ENCODE measurements around the gene RPS6KB2.
"Not testable (repeated sequence)": the region's sequence is repeated elsewhere in the genome, so short reads cannot be mapped to it uniquely, and the experiment has no call there.

Gene RPS6KB2

DNA sequence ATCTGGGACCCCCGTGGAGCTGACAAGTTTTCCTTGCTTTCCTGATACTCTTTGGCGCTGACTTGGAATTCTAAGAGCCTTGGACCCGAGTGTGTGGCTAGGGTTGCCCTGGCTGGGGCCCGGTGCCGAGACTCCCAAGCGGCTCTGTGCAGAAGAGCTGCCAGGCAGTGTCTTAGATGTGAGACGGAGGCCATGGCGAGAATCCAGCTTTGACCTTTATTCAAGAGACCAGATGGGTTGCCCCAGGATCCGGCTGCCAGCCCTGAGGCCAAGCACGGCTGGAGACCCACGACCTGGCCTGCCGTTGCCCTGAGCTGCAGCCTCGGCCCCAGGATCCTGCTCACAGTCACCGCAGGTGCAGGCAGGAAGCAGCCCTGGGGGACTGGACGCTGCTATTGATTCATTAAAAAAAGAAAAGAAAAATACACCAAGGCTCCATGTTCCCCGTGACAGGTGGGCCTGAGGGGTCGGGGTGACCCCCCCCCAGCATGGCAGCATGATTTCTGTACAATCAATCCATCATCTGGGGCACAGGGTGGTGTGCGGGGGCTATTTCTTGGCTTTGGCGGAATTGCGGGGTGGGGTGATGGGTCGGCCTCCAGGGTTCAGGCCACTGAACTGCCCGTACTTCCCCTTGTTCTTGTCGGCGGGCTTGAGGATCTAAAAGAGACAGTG is 30.2 kb upstream of the RPS6KB2 start:
- DNase-seq: no peak

DNA sequence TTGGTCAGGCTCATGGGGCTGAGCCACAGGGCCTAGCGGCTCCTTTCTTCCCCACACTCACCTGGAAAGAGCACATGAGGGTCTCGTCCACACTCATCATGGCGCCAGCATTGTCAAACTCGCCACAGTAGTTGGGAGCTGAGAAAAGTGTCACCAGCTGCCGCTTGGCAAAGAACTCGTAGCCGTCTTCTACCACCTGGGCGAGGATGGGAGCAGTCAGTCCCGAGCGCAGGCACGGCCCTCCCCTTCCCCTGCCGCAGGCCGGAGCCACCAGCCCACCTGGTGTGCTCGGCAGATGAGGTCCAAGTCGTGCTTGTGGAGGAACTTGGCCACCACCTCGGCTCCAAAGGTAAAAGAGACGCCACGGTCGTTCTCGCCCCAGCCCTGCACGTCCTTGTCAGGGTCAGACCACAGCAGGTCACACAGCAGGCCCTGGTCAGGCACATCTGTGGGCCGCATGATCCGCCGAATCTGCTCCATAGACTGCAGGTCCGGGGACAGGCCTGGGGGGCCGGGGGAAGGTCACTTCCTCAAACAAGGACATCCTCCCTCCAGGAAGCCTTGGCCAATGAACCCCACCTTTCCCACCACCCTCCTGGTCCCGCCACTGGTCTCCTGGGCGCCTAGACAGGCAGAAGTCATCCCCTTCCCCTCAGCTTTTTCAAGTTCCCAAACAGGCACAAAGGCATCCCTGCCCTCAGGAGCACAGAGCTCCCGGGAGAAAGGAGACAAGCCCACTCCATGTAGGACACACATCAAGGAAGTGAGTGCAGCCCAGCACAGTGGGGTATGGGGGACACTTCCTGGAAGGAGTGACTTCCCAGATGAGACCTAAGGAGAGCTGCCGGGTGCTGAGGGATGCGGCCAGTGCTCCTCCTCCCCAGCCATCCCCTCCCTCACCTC is 29.4 kb upstream of the RPS6KB2 start:
- DNase-seq: no peak

DNA sequence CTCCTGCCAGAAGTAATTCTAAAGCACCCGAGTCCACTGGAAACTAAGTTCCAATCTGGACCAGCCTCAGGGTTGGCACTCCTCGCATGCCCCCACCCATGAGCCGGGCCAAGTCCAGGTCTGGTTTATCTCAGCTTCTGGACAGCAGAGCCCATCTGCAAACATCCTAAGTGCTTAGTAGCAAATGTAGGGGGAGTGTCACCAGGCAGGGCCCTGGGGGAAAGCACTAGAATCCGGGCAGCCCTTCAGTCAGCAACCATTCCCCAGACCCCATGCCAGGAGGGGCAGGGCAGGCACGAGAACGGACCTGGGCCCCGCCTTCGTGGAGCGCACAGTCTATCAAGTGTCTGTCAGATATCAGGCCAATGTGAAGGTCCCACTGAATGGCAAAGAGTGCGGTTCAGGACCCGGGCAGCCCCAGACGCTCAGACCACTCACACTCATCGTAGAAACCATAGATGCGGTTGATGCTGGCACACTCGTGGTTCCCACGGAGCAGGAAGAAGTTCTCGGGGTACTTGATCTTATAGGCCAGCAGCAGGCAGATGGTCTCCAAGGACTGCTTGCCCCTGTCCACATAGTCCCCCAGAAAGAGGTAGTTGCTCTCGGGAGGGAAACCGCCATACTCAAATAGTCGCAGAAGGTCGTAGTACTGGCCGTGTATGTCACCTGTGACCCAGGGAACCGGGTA is 27.9 kb upstream of the RPS6KB2 start:
- DNase-seq: no peak

DNA sequence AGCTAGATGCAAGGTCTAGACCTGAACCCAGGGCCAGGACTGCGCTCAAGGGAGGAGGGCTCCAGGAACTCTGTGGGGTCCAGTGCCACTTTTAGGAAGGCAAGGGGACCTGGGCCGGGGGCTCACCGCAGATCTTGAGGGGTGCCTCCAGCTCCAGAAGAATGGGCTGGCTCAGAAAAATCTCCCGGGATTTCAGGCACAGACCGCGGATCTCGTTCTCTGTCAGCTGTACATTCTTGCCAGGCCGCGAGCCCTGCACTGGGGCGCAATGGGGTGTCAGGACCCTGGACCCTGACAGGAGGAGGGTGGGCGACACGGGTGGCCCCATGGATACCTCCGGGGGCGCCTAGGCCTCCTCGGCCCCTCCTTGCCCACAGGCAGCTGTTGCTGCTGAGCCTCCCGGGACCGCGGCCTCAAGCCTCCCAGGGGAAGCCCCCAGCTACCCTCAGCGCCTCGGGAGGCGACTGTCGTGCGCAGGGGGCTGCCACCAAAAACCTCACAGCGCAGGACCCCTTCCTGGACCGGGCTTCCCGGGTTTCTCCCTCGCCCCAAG is 27.3 kb upstream of the RPS6KB2 start:
- DNase-seq: no peak

DNA sequence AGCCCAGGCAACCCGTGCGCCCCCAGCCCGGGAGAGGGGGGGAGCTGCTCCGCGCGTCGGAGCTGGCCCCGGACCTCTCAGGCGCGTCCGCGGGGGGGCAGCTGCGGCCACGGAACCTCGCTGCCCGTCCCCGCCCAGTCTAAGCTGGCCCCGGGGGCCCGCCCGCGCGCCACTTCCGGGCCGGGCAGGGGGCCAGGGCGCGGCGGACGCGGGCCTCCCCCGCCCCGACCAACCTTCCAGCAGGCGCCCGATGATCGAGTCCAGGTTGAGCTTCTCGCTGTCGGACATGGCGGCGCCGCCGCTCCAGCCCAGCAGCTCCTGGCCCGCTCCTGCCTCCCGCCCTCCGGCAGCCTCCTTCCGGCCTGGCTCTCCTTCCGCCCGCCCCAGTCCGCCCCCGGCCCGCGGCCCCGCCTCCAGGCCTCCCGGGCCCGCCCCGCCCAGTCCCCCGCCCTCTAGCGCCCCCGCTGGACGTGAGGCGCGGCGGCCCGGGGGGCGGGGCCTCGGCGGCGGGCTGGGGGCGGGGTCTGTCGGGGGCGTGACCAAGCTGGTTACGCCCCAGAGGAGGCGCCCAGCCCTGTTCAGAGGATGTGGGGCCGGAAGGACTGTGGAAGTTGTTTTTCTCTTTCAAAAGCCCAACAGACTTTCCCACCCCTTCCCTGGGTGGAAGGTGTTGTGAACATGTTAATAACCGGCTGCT is 26.7 kb upstream of the RPS6KB2 start, which contains the start of gene PPP1CA:
Gene PPP1CA (minus strand): TSS at position 364 of the 697 bp plus-strand sequence. CDS start 76 bp downstream, at position 288.
- peak; percentile 77 for DNase-seq

DNA sequence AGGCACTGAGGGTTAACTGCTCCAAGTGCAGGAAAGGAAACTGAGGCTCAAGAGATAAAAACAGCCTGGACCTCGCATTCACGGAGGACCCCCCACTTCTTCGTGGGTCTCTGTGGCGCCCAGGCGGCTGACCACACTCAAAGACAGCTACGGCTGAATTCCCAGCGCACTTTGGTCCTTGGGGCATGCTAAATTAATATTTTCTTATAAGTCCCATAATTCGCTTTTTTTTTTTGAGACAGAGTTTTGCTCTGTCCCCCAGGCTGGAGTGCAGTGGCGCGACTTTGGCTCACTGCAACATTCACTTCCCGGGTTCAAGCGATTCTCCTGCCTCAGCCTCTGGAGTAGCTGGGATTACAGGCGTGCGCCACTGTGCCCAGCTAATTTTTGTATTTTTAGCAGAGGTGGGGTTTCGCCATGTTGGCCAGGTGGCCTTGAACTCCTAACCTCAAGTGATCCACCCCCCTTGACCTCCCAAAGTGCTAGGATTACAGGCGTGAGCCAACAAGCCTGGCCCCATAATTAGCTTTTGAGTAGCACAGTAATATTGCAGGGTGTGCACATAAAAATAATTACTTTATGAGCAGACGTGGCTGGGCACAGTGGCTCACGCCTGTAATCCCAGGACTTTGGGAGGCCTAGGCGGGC is 26.0 kb upstream of the RPS6KB2 start:
- not testable (repeated sequence) for DNase-seq

DNA sequence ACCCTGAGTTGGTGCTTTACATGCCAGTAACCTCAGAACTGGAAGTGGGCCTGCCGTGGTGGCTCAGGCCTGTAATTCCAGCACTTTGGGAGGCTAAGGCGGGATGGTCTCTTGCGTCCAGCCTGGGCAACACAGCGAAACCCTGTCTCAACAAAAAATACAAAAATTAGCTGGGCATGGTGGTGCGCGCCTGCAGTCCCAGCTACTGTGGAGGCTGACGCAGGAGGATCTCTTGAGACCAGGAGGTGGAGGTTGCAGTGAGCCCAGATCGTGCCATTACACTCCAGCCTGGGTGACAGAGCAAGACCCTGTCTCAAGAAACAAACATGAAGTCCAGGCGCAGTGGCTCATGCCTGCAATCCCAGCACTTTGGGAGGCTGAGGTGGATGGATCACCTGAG is 25.2 kb upstream of the RPS6KB2 start:
- not testable (repeated sequence) for DNase-seq

DNA sequence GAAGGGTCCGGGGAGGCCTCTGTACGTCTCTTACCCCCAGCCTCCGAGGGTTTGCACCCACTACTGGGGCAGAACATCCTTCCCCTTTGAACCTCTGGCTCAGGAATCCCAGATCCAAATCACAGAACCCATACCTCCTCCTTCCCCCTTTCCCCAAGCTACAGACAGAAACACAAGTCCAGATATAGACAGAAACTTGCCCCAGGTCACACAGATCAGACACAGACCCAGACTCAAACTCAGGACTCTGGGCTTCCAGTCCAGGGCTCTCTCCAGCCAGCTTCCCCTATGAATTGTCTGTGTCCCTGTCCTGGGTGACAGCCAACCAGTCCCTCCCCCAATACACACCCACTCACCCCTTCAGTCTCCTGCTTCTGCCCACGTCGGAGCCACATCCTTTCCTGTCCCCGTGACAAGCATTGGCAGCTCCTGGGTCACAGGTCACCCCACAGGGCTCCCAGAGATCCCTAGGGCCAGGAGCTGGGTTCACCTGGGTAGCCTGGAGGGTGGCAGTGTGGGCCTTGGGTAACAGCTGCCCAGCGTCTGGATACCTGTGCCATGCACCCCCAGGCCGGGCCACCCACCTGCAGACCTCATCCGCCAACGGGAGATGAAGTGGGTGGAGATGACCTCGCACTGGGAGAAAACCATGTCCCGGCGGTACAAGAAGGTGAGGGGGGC is 23.6 kb upstream of the RPS6KB2 start:
- no peak for DNase-seq

DNA sequence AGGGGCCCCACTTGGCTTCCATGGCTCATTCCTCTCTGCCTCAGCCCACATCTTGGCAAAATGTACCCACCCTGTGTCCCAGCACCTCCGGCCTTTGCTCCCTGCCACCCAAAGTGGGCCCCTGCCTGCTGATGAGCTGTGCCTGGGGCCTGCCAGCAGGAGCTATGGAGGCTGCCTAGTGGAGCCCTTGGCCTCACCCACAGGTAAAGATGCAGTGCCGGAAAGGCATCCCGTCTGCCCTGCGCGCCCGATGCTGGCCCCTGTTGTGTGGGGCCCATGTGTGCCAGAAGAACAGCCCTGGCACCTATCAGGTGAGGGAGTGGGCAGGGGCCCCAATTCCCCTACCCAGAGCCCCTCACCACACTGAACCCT is 23.1 kb upstream of the RPS6KB2 start:
- DNase-seq: no peak

DNA sequence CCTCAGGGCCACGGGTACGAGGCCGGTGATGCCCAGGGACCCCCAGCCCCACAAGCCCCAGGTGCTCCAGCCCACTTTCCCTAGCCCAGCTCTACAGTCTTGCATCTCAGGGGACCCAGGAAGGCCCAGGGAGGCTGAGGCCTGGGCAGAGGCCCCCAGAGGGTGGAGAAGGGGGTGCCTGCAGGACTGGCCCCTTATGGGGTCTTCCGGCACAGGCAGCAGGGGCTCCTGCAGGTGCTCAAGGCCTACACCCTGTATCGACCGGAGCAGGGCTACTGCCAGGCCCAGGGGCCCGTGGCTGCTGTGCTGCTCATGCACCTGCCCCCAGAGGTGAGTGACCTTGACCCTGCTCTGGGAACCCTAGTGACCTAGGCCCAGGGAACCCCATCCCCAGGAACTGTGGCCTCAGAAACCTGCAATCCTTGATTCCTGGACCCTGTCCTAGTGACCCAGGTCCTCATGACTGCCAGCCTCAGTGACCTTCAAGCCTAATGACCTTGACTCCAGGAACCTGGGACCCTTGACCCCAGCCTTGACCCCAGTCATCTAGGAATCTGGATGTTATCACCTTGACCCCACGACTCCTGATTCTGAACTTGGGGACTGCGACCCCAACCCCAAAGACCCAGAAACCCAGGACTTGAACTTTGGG is 22.5 kb upstream of the RPS6KB2 start:
- DNase-seq: no peak

DNA sequence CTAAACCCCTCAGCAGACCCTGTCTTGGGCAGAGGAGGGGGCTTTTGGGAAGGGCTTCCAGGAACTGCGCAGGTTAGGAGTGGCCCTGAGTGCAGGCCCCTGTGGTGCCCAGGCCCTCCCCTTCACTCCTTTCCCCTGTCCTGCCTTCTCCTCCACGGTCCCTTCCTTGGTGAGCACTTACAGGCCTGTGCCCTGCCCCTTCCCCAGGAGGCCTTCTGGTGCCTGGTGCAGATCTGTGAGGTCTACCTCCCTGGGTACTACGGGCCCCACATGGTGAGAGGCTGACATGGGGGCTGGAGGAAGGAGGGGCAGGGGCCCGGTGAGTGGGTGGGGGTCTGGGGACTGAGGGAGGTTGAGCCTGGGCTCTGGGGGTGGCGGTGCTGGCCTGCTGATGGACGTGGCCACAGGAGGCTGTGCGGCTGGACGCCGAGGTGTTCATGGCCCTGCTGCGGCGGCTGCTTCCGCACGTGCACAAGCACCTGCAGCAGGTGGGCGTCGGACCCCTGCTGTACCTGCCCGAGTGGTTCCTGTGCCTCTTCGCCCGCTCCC is 21.8 kb upstream of the RPS6KB2 start:
- DNase-seq: no peak

DNA sequence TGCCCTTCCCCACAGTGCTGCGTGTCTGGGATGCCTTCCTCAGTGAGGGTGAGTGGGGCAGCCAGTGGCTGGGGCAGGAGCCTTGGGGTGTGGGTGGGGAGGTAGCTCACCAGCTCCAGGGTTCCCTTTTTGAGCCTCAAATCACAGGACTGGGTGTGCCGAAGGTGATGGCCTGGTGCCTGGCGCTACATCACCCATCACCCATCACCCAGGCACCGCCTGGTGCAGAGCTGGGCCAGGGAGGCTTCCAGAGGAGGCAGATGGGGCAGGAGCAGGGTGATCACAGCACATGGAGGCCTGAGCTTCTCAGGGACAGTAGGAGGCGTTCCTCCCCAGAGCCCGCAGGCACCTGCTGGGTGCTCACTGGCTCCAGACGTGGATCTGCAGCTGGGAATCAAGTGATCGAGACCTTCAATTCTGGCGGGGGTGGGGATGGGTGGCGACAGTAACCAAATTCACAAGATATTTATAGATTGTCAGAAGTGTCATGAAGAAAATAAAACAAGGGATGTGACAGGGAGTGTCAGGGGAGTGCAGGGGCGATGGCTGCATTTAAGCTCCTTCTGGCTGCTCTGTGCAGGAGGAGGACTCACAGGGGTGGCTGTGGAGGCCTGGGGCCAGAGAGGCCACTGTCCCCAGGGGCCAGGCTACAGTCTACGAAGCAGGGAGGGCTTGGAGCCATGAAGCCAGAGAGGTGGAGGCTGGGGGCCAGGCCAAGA is 21.2 kb upstream of the RPS6KB2 start:
- DNase-seq: no peak

DNA sequence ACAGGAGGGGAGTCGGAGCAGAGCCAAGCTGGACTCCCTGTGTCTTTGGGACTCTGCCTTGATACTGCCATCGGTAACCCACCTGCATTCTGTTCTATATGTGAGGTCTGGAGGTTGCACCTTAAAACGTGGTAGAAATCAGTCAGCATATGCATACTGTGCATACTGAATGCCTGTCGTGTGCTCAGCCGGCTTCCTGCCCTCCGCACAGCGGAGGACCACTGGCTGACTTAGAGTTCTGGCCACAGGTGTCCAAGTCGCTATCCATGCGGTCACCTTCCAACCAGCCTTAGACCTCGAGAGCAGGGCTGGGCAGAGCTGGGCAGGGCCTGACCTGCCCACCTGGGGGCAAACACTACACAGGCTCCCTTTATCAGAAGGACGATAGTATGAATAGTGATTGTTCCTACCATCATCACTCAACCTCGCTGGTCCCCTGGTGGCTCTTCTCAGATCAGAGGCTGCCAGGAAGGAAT is 20.6 kb upstream of the RPS6KB2 start:
- DNase-seq: no peak

DNA sequence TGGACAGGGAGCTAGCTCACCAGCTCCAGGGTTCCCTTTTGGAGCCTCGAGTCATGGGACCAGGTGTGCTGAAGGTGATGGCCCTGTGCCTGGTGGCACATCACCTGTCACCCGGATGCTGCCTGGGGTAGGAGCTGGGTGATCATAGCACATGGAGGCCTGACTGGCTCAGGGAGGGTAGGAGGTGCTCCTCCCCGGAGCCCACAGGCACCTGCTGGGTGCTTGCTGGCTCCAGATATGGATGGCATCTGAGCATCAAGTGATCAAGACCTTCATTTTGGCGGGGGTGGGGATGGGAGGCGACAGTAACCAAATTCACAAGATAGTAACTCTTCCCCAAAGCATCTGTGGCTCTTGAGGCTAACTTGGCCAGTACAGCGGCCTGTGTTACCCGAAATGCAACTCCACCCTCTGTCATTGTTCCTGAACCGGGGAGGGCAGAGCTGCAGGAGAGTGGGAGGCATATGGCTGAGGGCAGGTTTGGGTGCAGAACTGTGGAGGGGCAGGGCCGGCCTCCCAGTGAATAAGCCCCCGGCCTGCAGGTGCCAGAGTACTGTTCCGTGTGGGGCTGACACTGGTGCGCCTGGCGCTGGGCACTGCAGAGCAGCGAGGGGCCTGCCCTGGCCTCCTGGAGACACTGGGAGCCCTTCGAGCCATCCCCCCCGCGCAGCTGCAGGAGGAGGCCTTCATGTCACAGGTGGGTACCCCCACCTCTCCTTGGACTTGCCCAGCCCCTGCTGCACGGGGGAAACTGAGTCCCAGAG is 19.7 kb upstream of the RPS6KB2 start:
- DNase-seq: no peak

DNA sequence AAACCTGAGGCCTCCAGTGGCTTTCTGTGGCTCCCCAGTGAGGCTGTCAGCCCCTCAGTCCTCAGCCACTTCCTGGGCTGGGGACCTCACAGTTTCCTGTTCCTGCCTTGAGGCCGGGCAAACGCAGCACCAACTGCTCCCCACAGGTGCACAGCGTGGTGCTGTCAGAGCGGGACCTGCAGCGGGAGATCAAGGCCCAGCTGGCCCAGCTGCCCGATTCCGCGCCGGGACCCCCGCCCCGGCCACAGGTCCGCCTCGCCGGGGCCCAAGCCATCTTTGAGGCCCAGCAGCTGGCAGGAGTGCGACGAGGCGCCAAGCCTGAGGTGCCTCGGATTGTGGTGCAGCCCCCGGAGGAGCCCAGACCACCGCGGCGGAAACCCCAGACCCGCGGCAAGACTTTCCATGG is 19.0 kb upstream of the RPS6KB2 start:
- DNase-seq: no peak

DNA sequence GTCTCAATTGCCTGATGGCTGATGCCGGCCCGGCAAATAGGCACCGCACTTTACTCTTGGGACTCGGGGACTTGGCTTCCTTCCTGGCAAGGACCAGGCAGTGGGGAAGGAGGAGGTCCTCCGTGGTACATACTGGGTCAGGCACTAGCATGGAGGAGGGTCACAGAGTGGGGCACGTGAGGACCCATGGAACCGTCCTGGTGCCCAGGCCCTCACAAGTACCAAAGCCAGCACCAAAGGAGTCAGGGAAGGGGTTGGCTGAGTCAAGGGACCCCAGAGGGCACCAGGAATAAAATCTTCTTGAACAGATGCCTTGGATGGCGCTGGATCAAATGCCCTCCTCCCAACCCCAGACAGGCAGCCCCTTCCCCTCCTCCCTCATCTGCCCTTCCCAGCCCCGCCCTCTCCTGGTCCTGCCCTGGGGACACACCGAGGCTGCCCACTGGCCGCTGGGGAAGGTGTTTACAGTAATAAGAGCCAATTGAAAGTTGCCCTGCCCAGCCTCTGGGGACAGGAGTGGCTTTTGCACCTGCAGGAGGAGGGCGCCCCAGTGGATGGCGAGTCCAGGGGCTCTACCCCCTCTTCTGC is 18.4 kb upstream of the RPS6KB2 start:
- DNase-seq: no peak

DNA sequence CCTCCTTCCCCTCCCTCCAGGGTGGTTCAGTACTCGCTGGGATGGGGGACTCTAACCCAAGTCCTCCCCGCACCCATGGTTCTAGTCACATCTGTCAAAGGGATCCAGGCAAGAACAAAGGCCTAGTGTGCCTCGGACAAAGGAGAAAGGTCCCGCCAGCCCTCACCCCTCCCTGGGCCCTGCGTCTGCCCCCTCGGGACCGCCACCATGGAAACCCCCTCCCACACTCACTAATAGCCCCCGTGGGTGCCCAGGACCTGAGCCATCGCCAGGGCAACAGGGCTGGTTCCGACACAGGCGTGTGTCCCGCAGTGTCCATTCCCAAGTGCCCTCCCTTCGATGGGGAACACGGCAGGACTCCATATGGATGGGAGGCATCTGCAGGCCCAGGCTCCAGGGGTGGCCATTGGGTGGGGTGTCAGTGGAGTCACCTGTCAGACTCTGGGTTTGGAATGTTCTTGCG is 17.9 kb upstream of the RPS6KB2 start:
- DNase-seq: no peak

DNA sequence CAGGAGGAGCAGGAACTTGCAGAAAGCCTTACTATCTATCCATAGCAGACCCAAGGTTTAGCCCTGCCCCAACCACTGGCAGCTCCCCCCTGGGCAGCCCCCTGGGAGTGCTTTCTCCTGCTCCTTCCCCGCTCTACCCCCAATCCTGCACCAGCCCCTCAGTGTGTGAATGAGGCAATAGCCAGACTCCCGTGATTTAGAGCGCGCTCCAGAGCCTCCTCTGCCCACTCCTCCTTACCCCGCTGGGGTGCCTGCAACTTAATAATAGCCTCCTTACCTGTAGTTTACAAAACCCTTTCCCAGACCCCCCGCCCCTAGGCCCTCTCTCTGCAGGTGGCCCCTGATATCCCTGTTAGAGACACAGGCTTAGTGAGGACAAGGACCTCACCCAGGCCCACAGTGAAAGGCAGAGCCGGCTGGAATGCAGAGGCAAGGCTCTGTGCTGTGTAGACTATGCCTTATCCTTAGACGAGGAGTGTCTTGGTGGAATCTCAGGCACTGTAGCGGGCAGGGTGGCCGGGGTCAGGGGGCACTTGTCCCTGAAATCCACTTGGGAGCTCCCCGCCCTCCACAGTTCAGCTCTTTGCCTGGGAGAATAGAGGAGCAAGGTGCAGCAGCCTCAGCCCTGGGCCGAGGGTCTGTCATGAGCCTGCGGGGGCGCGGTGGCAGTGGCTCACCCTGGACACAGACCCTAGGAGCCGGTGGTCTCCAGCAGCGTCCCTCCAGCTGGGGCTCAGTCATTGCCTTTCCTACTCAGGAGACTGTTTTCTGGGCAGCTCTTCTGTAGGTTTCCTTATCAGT is 17.1 kb upstream of the RPS6KB2 start:
- DNase-seq: no peak
